ENCODE data around the gene KCNK4.

The KCNK4 gene

GRCh38 chr11:64269540-64270220 is 21.4 kb upstream of the KCNK4 start:
- DNase-seq, result peak; percentile 94

GRCh38 chr11:64275031-64275800 is 15.9 kb upstream of the KCNK4 start:
- DNase-seq, result no peak

GRCh38 chr11:64275841-64276240 is 15.3 kb upstream of the KCNK4 start:
- no peak for DNase-seq

- no peak for DNase-seq
Observed at GRCh38 chr11:64276653-64277431, 14.3 kb upstream of the KCNK4 start.

DNA sequence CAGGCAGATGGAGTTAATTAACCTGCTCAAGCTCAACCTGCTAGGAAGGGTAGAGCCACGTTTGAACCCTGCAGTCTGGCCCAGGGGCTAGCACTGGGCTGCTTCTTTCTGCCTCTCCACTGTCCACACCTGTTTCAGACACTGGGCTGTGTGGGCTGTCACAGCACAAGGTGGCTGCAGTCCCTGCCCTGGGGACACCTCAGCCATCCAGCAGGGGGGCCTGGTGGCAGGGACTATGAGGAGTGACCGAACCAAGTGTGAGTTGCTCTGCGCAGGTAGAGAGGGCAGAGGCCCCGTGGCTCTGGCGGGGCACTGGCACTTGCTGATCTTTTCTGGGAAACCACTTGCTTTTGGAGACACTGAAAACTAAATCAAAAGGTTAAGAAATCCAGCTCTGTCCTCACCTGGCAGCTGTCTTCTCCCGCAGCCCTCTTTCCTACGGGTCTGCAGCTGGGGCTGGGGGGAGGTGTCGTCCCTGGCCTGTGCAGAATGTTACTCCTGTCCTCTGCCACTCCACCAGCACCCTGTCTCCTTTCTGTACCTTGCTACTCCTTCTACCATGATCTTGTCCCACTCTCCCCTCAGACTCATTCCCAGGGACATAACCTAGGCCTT is 12.4 kb upstream of the KCNK4 start:
- DNase-seq, result no peak

GRCh38 chr11:64281957-64282770 is 8.9 kb upstream of the KCNK4 start:
- no peak for DNase-seq

DNA sequence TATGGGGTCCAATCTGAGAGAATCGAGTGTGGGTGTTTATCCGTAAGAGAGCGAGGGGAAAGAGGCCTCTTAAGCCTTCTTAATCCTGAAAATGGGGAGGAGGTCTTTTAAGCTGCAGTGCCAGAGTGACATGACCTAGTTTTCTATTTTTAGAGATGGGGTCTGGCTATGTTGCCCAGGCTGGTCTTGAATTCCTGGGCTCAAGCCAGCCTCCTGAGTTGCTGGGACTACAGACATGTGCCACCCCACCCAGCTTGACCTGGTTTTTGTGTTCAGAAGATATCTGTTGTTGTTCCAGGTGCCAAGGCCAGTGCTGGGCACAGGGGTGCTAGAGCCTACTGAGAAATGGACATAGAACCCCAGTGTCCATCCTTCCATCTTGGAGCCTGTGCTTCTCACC is 8.0 kb upstream of the KCNK4 start:
- DNase-seq, result no peak

- peak; percentile 61 for DNase-seq
Observed at GRCh38 chr11:64284048-64284961, 6.8 kb upstream of the KCNK4 start, which contains the start of gene BAD. Gene BAD (minus strand): TSS chr11:64284665. CDS start chr11:64284368, 297 bp downstream.

DNA sequence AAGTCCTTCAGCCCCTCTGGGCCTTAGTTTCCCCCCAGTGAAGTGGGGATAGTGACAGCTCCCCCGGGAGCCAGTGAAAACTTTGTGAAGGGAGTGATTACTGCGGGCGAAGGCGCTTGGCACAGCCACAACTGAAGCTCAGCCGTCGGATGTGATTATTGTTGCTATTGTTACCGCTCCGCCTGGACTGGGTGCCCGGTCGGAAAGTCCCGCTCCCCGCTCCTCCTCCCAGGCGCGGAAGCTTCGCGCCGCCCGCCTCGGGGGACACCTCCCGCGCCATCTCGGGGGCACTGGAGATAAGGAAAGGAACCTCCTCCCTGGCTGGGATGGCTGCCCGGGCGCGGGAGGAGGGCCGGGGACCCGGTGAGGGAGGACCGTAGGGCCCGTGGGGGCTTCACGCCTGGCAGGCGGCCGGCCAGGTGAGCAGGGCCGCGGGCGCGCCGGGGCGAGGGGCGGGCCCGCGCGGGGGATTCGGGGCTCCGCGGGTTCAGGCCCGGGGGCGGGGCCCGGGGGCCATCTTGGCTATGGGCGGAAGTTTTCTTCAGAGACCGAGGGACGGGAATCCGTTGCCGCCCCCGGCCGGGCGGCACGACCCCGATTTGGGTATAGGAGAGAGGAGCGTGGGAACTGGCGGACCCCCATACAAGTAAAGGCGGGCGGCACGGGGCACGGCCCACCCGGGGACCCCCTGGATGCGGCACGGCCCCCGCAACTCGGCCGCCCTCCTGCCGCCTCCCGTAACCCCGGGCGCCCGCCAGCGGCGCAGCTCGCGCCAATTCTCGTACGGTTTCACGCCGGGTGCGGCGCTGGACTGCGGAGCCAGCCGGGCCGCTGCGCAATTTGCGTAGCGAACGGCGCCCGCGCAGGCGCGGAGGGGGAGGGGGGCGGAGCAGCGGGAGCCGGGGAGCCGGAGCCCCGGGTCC is 5.9 kb upstream of the KCNK4 start, which contains the start of gene GPR137:
Gene GPR137 (plus strand): TSS at position 887 of the 923 bp plus-strand sequence. CDS start 677 bp downstream, outside the sequence.
- no peak for DNase-seq

DNA sequence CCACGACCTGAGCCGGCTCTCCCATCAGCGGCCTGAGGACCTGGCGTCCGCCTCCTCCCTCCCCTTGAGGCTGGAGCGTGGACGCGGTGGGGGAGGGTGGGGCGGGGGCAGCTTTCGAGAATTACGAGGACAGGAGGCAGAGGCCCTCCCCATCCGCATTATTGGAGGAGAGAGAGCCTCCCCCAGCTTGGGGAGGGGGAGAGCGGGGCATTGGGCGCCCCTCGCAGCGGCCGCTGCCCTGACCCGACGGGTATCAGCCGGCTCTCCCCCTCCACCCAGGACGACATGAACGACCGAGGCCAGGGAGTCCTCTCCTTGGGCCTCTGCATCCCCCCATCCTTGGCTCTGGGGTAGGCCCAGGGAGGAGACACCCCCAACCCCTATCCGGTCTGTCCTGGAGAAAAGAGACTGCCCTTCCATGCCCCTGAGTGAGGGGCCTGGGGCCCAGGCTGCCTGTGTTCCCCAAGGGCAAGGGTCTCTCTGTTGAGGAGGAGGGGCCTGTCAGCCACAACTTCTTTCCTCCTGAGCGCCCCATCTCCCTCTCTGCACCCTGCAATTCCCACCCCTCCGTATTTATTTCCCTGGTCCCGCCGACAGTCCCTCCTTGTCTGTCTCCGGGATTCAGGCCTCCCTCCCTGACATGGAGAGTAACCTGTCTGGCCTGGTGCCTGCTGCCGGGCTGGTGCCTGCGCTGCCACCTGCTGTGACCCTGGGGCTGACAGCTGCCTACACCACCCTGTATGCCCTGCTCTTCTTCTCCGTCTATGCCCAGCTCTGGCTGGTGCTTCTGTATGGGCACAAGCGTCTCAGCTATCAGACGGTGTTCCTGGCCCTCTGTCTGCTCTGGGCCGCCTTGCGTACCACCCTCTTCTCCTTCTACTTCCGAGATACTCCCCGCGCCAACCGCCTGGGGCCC is 5.0 kb upstream of the KCNK4 start:
- DNase-seq, result no peak

DNA sequence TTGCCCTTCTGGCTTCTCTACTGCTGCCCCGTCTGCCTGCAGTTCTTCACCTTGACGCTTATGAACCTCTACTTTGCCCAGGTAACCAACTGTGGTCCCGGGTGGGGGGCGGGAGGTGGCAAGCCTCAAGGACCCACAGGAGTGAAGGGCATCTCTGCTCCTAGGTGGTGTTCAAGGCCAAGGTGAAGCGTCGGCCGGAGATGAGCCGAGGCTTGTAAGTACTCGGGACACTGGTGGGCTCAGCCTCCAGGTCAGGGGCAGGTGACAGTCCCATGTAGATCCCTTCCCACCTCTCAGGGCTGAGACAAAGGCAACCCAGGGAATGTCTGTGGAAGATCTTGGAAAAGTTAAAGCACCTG is 4.3 kb upstream of the KCNK4 start:
- DNase-seq, result no peak

- DNase-seq, result no peak
Observed at GRCh38 chr11:64287676-64288352, 3.3 kb upstream of the KCNK4 start.

DNA sequence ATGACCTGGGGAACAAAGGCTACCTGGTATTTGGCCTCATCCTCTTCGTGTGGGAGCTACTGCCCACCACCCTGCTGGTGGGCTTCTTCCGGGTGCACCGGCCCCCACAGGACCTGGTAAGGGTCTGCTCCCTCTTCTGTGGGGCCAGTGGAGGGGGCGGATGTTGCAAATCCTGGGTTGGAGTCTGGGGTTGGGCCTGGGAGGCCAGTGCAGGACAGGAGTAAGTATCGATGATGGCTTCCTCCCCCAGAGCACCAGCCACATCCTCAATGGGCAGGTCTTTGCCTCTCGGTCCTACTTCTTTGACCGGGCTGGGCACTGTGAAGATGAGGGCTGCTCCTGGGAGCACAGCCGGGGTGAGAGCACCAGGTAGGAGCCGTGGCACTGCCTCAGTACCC is 2.8 kb upstream of the KCNK4 start:
- DNase-seq, result no peak

GRCh38 chr11:64289002-64289564 is 2.0 kb upstream of the KCNK4 start:
- DNase-seq, result no peak

DNA sequence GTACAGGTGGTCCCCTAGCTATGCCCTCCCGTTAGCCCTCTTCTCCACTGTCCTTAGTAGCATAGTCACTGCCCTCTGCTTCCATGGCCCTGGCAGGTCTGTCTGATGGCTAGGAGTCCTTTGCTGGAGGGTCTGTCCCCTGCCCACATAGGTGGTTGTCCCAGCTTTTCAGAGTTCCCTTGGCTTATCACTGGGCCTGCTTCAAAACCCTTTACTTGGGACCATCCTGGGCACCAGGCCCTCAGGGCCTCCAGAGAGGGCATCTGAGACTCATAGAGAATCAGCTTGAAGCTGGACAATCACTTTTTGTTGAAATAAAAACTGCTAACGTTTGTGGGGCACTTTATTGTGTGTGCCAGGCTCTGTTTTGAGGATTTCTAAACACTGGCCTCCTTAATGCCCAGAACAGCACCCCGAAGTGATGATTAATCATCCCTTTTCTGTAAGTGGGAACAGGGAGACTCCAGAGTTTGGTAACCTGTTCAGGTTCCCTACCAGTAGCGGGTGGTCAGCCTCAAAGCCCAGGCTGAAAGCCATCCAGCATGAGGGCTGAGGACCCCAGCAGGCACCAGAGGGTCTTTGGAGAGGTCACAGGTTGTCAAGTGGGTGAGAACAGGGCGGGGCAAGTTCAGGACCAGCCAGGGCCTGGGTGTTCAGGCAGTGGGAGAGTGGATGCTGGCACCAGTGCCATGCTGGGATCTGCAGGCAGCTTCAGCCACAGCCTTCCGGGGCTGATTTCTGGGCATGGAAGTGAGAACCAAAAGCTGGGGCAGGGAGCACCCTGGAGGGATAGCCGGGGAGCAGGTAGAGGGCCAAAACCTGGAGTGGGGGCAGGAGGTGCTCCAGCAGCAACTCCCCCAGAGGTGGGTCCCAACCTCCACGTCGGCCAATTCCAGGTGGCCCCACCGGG is 495 bp upstream of the KCNK4 start:
- DNase-seq, result no peak

DNA sequence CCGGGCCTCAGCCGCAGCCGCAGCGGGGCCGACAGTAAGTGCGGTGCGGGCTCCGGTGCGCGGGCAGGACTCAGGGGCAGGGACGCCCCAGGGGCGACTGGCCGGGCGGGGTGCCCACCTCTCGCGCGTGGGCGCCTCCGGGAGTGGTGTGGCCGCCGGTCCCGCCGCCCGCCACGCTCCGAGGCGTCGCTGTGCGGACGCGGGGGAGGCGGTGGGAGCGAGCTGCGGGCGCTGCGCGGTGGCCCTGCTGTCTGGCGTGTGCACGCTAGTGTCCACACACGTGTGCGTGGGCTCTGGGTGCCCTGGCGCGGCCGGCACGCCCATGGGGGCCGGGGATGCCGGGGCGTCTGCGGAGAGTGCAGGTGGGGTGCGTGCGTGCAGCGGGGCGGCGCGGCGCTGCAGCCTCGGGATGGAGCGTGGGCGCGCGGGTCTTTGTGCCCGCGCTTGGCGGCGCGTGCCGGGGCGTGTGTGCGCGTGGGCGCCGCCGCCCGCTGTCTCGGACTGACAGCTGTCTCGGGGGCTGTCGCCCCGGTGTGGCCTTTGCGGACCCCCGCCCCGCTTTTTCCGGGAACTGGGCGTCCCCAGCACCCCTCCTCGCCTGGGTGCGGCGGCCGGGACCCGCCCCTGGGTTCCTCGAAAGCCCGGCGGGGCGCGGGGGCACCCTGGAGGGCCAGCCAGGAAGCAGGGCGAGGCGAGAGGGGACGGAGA is 804 bp downstream of the KCNK4 start:
- no peak for DNase-seq
